HT1080 (cell line): ENCODE results near the gene ACCS. TPM values are rescaled to one million over a fixed set of nuclear protein-coding genes. Genes with fewer than 3 reads are reported as not detected.

Experiments used
- DNase-seq: peaks from one replicate; pipeline ENCODE4 v3.0.0-alpha.2; 2015; ENCODE audit warnings: low read depth
- total RNA-seq: library from RNA; depleted of rRNA; stranded (reverse); fragments of >200 nt; shearing (Covaris generic); gene quantifications from 2 replicates; pipeline ENCODE4 v1.2.3, GENCODE V29; 2014

ACCS gene
- total RNA-seq, 1 experiment from 2014 or later = 5.8 TPM

DNA sequence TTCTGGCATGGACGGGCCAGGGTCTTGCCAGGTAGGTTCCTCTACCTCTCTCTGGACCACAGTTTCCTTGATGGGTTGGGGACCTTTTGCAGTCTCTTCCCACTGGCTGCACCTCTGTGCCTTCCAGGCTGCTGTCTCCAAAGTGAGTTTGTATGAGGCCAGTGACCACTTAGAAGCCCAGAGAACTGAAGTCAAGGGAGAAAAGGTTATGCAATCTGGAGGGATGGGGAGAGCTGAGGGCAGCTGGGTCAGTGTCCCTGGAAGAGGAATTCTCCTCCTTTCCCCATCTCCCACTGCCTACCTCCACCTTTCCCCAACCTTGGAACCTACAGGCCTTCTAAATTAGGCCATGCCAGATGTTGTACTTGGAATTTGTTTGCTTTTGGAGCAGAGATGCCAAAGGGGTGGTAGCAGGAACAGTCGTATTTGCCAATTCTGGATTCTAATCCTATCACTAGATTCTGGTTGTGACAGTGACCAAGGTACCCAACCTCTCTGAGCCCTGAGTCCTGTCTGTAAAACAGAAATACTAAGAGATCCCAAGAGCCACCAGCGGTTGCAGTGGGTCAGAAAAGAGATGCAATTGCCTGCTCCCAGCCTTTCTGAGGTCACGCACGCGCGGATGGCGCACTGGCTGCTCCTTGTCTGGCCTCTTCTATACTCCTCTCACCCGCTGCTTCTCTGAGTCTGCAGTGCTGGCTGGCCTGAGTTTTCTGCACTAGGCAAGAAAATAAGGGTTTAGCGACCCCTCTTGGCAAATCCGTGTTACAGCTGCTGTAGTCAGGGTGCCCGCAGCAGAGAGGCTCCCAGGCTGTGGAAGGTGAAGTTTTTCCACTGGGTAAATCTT, 29.0 kb upstream of the ACCS start:
- peak; percentile 70 for DNase-seq

DNA sequence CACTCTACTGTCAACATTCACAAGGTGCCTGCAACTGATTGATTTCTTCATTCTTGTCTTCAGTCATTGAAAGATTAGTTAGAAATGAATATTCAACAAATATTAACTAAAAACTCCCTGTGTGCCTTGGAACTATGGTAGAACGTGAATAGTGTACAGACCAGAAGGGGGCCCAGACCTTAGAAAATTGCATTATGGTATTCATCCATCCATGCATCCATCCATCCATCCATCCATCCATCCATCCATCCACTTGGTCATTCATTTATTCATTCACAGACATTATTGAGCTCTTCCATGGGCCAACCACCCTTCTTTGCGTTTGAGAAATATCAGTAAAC, 28.4 kb upstream of the ACCS start:
- no peak for DNase-seq

DNA sequence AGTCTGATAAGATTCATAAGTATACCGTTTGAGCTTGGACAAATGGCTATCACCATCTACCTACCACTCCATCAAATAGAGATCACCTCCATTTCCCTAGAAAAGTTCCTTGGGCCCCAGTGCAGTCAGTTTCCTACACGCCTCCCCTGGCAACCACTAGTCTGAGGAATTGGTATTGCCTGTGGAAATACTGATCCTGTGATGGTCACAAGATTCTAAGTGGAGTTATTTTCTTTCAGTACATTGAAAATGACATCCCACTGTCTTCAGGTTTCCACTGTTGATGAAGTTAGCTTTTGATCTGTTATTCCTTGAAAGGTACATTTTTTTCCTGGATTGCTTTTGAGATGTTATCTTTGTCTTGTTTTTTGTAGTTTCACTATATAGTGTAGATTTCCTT, 22.9 kb upstream of the ACCS start:
- no peak for DNase-seq

DNA sequence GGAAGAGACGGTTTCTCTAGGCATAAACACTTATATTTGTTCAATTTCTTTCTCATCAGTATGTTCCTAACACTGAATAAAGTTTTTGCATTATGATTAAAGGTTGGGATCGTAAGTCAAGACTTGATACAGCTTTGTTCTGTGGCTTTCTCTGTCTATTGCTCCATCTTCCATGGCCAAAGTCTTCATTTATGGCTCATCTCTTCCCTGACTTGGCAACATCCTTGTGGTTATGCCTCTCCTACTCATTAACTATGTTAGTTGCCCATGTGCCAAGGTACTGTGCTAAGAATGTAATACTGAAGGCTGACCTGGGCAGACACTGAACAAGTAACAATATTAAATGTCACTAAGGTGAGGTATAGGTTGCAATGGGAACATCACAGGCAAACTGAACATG, 19.9 kb upstream of the ACCS start:
- DNase-seq = no peak

DNA sequence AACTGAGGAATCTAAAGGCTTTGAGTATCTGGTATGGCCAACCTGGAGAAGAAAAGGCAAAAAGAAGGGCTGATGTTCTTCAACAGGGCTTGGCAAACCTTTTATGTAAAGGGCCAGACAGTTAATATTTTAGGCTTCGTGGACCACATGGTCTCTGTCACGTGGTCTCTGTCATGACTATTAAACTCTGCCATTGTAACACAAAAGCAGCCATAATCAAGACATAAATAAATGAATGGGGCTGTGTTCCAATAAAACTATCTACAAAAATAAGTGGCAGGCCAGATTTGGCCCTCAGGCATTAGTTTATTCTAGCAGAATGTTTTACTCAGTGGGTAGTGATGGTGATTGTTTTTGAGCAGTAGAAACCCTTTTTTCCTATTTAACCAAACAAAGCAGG, 18.8 kb upstream of the ACCS start:
- DNase-seq = no peak

DNA sequence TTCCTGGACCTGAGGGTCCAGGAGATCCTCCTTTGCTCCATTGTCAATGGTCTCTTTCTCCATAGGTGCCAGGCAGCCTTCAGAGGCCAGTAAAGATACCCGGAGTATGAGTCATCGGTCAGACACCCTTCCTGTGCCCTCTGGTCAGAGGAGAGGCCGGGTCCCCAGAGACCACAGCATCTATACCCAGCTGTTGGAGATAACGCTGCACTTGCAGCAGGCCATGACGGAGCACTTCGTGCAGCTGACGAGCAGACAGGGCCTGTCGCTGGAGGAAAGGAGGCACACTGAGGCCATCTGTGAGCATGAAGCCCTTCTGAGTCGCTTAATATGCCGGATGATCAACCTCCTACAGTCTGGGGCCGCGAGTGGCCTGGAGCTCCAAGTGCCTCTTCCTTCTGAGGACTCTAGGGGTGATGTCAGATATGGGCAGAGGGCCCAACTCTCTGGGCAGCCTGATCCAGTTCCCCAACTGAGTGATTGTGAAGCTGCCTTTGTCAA, 18.1 kb upstream of the ACCS start, which contains the start of gene ACCSL:
Gene ACCSL (plus strand): TSS at position 51 of the 501 bp plus-strand sequence. CDS start 56 bp downstream, at position 107.
- no peak for DNase-seq

DNA sequence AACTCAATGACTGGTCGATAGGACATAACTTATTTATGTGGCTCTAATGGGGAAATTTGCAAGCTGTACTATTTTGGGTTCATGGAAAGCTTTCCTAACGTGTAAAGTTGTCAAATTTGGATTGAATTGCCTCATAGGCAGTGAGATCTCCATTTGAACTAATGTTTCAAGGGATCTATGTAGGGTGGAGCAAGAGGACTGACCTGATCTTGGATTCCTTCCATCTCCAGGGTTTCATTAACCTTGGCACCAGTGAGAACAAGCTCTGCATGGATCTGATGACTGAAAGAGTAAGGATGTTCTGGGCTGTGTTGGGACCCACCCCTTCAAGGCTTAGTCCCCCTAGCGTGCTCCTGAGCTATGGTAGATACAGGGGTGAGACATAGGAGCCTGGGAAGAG, 16.2 kb upstream of the ACCS start:
- DNase-seq = no peak

DNA sequence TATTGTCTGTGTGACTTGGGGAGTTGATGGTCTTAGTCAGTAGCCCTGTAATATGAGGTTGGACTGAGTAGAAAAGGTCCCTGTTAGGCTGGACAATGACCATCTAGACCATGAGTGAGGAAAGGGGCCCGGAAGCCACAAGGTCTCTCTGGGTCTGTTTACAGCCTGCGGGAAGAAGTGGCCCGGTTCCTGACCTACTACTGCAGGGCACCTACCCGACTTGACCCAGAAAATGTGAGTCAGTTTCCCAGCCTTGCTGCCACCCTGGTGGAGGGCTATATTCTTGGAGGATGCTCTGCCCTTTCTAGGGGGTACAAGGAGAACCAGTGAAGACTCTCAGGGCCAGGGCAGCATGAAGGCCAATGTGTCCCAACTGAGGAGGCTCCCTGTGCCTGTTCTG, 14.9 kb upstream of the ACCS start:
- DNase-seq = no peak

DNA sequence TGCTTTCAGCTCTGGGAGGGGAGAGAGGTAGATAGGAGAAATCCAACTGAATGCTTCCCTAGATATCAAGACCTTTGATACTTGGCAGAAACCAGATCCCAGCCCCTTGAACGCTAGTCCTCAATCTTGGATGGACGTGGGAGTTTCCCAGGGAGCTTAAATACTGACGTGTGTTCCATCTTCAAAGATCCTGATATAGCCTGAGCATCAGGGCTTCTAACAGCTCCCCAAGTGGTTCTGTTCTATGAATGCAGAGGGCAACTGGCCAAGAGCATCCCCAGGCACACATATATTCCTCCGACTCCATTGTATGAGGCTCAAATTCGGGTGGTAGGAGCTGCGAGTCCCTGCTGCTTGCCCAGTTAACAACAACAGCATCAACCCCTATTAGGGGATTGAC, 8.7 kb upstream of the ACCS start:
- no peak for DNase-seq

DNA sequence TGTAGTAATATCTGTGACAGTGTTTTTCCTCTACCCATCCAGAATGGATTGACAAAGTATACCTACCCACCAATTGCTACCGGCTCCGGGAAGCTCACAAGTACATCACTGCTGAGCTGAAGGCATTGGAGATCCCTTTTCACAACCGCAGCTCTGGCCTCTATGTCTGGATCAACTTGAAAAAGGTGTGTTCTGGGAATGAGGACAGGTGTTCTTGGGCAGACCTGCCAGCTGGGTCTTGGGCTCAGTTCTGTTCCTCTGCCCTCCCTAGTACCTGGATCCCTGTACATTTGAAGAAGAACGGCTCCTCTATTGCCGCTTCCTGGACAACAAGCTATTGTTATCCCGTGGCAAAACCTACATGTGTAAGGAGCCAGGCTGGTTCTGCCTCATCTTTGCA, 7.8 kb upstream of the ACCS start:
- no peak for DNase-seq

DNA sequence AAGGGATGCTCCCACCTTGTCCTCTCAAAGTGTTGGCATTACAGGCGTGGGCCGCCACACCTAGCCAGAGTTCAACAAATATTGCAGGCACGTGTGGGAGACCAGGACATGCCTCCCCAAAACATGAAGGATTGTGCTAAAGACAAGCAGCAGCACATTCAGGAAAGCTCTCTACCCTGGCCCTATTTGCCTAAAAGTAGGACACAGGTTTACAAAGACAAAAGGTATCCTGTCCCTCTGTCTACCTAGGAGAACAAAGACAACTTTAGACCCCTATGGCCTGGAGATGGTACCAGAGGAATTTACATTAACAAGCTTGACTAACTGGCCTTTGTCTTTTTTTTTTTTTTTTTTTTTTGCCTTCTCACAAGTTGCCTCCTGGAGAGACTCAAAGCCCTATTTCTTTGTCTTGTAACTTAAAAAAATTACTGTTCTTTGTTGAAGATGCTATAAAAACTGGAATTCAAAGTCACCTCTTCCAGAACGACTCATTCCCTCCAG, 859 bp upstream of the ACCS start:
- DNase-seq = no peak

DNA sequence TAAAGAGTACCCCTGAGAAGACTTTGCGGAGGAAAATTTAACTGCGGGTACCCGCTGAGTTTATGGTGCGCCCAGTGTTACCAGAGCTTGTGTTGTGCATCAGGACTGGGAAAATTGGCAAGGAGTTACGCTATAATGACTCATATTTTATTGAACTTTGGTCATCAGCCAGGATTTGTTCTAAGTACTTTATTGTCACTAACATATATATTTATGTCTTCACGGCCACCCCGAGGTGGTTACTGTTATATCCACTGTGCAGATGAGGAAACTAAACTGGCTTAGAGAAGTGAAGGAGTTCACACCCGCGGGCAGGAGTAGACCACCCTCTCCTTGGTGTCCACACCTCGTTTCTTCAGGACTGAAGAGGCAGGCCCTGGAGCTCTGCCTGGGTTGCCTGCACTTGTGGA, 667 bp downstream of the ACCS start:
- DNase-seq = peak; percentile 72

DNA sequence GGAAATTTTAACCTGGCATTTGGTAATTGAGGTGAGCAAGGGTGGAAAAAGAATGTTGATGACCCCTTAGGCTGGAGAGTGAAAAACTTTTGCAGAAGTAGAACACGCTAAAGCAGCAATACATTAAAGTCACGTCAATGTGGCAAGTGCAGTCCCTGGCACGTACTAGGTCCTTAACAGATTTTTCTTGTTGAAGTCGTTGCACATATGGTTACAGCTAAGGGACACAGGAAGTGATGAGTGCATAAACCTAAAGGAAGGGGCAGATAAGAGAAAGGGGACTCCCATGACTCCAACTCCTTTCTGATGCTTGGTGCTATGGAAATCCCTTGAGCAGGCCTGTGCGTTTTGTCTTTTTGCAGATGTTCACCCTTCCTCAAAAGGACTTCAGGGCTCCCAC, 1.2 kb downstream of the ACCS start:
- DNase-seq = no peak

DNA sequence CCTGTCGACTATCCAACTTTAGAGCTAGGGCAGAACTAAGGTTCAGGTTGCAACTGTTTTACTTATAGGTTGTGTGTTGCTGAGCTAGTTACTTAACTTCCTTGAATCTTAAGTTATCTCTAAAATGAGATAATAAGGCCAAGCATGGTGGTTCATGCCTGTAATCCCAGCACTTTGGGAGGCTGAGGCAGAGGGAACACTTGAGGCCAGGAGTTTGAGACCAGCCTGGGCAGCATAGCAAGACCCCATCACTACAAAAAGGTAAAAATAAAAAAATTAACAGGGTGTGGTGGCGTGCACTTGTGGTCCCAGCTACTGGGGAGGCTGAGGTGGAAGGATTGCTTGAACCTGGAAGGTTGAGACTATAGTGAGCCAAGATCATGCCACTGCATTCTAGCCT, 2.1 kb downstream of the ACCS start:
- no peak for DNase-seq

DNA sequence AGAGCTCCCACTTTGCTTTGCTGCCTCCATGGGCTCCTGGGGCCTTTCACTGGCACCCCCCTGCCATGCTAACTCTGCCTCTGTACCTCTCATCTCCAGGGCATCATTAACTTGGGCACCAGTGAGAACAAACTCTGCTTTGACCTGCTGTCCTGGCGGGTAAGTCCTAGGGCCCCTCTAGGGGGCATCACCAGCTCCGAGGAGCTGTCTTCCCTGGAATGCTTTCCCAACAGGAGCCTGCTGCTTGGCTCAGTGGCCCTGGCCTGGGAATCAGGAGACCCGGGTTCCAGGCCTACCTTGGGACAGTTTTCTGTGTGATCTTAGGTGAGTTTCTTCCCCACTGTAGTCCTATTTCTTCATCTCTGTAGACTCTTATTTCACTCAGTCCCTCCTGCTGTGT, 5.1 kb downstream of the ACCS start:
- no peak for DNase-seq

DNA sequence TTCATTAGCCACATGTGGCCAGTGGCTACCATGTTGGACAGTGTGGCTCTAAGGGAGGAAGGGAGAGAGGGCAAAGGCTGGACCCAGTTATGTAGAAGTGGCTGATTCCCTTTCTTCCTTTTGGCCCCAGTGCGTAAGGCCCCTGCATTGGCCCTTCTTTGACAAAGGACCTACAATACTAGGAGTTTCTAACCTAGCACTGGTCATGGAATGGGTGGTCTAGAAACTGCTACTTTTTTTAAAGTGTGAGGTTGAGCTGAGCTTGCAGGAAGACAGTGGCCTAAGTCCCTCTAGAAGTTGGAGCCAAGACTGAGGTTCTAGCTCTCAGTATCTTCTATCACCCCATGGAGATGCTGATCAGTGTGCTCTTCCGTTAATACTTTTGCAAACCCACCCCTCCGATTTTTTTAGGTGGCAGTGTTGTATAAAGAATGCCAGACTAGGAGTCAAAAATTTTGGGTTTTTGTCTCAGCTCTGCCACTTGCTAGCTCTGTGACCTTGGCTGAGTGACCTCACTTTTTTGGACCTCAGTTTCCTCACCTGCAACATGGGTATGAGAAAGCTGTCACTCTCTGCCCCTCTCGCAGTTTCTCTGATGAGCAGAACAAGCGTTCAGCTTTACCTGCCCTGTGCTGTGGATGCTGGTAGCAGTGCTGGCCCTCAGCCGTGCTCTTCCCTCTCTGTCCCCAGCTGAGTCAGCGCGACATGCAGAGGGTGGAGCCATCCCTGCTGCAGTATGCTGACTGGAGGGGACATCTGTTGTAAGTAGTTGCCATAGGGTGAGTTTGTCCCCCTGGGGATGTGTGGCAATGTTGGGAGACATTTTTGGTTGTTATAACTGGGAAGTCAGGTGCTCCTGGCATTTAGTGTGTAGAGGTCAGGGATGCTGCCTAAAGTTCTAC, 6.9 kb downstream of the ACCS start:
- no peak for DNase-seq

DNA sequence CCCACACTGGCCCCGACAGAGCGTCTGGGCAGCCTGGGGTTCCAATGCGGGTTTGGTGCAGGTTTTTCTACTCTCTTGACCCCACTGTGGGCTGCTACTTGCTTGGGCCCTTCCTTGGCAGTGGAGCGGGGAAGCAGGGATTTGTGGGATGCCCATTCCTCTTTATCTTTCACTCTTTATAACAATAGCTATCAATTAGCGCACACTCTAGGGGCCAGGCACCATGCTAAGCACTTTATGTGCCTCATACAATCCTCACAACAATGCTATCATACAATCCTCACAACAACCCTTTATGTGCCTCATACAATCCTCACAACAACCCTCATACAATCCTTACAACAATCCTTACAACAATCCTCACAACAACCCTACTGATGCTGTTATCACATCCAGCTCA, 12.7 kb downstream of the ACCS start:
- DNase-seq = no peak

DNA sequence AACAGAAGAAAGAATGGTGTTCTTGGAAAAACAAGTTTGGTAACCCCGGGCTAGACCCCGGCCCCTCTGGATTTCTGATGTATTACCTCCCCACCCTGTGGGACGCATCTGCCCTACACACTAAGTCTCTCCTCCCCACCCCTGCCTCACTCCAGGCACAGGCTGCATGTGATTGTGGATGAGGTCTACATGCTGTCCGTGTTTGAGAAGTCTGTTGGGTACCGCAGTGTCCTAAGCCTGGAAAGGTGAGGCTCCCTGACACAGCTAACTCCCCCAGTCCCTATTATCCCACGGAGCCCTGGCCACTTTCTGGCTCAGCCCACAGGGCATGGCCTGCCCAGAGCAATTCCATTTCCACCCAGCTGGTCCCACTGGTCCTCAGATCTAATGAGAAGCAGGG, 13.3 kb downstream of the ACCS start:
- no peak for DNase-seq

DNA sequence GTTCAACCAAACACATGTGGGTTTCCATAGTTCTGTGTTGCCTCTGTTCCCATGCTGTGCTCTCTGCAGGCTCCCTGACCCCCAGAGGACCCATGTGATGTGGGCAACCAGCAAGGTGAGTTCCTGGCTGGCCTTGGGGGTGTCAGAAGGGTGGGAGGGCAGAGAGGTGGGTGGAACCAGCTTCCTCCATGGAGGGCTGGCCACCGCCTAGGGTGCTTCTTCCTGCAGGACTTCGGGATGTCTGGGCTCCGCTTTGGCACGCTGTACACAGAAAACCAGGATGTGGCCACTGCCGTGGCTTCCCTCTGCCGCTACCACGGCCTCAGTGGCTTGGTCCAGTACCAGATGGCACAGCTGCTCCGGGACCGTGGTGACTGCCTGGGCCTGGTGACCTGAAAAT, 14.9 kb downstream of the ACCS start:
- no peak for DNase-seq

DNA sequence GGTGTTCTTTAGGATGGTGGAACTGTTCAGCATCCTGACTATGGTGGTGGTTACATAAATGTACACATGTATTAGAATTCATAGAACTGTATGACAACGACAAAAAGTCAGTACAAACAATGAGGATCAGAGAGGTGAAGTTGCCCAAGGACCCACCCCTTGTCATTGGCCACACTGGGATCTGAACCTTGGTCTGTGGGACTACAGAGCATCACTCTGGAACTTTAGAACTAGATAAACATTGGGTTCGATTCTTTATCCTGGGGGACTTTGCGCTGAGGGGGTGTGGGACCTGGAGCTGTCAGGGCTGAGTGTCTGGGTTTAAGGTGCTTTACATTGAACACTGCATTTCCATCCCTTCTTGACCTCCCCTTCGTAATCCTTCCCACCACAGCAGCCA, 16.6 kb downstream of the ACCS start:
- no peak for DNase-seq

DNA sequence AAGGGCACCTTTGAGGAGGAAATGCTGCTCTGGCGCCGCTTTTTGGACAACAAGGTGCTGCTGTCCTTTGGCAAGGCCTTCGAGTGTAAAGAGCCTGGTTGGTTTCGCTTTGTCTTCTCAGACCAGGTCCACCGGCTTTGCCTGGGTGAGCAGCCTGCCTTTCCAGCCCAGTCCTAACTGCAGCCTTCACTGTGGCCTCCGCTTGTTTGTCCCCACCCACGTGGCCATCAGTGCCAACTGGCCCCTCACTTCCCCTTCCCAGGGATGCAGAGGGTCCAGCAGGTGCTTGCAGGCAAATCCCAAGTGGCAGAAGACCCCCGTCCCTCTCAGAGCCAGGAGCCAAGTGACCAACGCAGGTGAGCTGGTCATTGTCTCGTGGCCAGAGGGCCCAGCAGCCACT, 17.4 kb downstream of the ACCS start:
- no peak for DNase-seq

DNA sequence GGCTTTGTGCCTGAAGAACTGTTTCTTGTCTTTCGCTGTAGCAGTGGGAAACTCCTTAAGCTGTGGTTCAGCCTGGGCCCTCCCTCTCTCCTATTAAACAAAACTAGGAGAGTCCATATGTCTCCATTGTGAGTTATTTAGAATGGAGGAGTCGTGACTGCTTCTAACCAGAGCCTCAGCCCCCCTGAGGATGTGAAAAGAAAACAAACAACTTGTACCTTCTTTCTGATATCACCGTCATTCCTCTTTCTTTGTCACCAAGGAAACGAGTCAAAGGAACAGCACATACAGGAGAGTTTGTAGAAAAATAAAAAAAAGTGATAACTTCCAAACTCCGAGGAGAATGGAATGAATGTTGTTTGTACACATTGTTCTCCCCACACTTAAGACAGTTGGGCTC, 17.8 kb downstream of the ACCS start:
- no peak for DNase-seq
